Measurements from ENCODE around the gene LAMA4. TPM values are rescaled to one million over a fixed set of nuclear protein-coding genes. Genes with fewer than 3 reads are reported as not detected.

LAMA4 gene, protein sequence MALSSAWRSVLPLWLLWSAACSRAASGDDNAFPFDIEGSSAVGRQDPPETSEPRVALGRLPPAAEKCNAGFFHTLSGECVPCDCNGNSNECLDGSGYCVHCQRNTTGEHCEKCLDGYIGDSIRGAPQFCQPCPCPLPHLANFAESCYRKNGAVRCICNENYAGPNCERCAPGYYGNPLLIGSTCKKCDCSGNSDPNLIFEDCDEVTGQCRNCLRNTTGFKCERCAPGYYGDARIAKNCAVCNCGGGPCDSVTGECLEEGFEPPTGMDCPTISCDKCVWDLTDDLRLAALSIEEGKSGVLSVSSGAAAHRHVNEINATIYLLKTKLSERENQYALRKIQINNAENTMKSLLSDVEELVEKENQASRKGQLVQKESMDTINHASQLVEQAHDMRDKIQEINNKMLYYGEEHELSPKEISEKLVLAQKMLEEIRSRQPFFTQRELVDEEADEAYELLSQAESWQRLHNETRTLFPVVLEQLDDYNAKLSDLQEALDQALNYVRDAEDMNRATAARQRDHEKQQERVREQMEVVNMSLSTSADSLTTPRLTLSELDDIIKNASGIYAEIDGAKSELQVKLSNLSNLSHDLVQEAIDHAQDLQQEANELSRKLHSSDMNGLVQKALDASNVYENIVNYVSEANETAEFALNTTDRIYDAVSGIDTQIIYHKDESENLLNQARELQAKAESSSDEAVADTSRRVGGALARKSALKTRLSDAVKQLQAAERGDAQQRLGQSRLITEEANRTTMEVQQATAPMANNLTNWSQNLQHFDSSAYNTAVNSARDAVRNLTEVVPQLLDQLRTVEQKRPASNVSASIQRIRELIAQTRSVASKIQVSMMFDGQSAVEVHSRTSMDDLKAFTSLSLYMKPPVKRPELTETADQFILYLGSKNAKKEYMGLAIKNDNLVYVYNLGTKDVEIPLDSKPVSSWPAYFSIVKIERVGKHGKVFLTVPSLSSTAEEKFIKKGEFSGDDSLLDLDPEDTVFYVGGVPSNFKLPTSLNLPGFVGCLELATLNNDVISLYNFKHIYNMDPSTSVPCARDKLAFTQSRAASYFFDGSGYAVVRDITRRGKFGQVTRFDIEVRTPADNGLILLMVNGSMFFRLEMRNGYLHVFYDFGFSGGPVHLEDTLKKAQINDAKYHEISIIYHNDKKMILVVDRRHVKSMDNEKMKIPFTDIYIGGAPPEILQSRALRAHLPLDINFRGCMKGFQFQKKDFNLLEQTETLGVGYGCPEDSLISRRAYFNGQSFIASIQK (N-terminal part only)
- total RNA-seq (15.2 TPM), polyA plus RNA-seq (3.0 TPM)
- long read RNA-seq, donor 1, partial matches to known transcripts: 0 of 1 reads
- long read RNA-seq, donor 1, other reads (novel, unspliced or antisense): 0 of 1 reads
- long read RNA-seq, donor 2: 0 reads
- long read RNA-seq, donor 3, full-length matches to known transcripts: 5 of 5 reads
- long read RNA-seq, donor 3, partial matches to known transcripts: 0 of 5 reads
- long read RNA-seq, donor 3, other reads (novel, unspliced or antisense): 0 of 5 reads
- long read RNA-seq, donor 4: 0 reads
- long read RNA-seq, donor 5, full-length matches to known transcripts: 6 of 6 reads
- long read RNA-seq, donor 5, partial matches to known transcripts: 0 of 6 reads
- long read RNA-seq, donor 5, other reads (novel, unspliced or antisense): 0 of 6 reads
- long read RNA-seq, donor 6, full-length matches to known transcripts: 2 of 2 reads
- long read RNA-seq, donor 6, partial matches to known transcripts: 0 of 2 reads
- long read RNA-seq, donor 6, other reads (novel, unspliced or antisense): 0 of 2 reads
- long read RNA-seq, donor 7, partial matches to known transcripts: 0 of 1 reads
- long read RNA-seq, donor 7, other reads (novel, unspliced or antisense): 0 of 1 reads
- long read RNA-seq, donor 8, partial matches to known transcripts: 0 of 1 reads
- long read RNA-seq, donor 8, other reads (novel, unspliced or antisense): 0 of 1 reads
- long read RNA-seq, donor 9, partial matches to known transcripts: 0 of 2 reads
- long read RNA-seq, donor 9, other reads (novel, unspliced or antisense): 0 of 2 reads
- long read RNA-seq, donor 10, partial matches to known transcripts: 0 of 2 reads
- long read RNA-seq, donor 10, other reads (novel, unspliced or antisense): 0 of 2 reads

DNA sequence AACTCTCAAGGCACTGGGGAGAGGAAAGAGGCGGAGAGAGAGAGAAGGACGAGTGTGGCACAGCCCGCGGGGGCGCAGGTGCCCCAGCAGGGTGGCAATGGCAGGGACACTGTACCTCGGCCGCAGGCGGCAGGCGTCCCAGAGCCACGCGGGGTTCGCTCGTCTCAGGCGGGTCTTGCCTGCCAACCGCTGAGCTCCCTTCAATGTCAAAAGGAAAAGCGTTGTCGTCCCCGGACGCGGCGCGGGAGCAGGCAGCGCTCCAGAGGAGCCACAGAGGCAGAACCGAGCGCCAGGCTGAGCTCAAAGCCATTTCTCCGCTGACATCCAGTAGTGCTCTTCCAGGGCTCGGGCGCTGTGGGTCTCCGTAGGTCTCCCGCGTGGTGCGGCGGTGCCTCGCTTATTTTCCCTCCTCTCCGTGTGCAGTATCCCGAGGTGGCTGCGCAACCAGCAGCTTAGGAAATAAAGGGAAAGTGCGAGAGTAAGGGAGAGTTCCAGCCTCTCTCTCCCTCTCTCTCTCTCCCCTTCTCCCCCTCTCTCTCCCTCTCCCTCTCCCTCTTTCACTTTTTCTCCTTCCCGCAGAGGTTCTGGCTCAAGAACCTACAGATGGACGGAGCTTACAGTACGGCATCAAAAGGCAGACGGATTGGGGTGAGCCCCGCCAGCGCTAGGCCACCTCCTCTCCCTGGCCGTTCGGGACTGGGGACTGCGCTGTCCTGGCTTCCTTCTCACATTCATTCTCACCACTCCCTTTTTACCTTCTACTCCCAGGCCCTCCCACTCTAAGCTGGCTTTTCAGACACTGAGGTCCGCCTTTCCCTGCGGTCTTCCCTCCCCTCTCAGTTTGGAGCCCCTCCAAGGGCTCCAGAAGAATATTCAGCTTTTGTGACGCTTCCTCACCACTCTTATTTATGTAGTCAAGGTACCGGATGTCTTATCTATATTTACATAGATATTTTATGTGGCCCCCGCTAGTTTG lies at the start of gene LAMA4:
TSS of gene LAMA4 (minus strand) at position 727 of the 976 bp plus-strand sequence. CDS start at position 310, 417 bp downstream.
- H3K27ac ChIP-seq (ENCODE audit: low read depth in 1 of 2, low read length in 1 of 2): peak within 1 kb of the TSS; percentile 2 to 6
- H3K4me3 ChIP-seq (ENCODE audit: low read length in 2 of 2): peak within 1 kb of the TSS; percentile 44 to 52
- 10% methylated on average over 52 of the region's 52 CpGs for WGBS
- H3K9me3 ChIP-seq (ENCODE audit: control insufficient read depth in 2 of 2, insufficient read depth in 1 of 2, low read length in 1 of 2): no peaks in the 10 kb centered on the region
- peaks cover 0 to 19% of the 10 kb centered on the region in 2 donors for H3K4me1 ChIP-seq (ENCODE audit: control insufficient read depth in 2 of 2, insufficient read depth in 2 of 2, low read length in 2 of 2)
- H3K27me3 ChIP-seq (ENCODE audit: control insufficient read depth in 2 of 2, insufficient read depth in 1 of 2, low read length in 1 of 2): peaks cover 2 to 30% of the 10 kb centered on the region in 2 donors
- peak in 4 of 9 donors; percentile 23 to 55 (median 32) for DNase-seq (ENCODE audit: low read depth in 6 of 9, low spot score in 9 of 9)
- no peaks in the 10 kb centered on the region for H3K36me3 ChIP-seq (ENCODE audit: control insufficient read depth in 2 of 2, insufficient read depth in 2 of 2, low read length in 1 of 2)

DNA sequence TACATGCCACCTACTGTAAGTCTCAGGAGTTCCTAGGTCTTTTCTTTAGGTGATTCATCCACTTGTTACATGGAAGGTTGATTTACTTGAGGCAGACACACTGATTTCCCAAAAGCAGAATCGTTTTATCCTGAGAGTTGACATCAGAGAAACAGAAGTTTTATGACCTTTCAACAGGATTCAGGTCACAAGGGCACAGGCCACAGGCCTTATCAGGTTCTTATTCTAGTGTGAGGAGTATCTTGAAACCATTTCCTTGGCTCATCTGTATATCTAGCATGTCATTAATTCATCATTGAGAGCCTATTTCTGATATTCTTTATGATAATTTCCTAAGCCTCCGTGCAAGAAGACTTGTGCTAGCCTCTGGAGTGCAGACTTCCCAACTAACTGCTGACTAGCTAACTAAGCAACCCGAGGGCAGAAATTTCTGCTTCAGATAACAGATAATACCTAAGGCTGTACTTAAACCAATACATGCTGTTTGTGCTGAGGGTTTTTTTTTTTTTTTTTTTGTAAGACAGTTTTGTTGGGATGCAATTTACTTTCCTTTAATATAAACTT lies 47.9 kb upstream of the LAMA4 start:
- H3K27ac ChIP-seq (ENCODE audit: low read depth in 1 of 2, low read length in 1 of 2): no peak overlapping the region
- no peaks in the 10 kb centered on the region for H3K36me3 ChIP-seq (ENCODE audit: control insufficient read depth in 2 of 2, insufficient read depth in 2 of 2, low read length in 1 of 2)
- H3K4me1 ChIP-seq (ENCODE audit: control insufficient read depth in 2 of 2, insufficient read depth in 2 of 2, low read length in 2 of 2): no peaks in the 10 kb centered on the region
- no peak overlapping the region for H3K4me3 ChIP-seq (ENCODE audit: low read length in 2 of 2)
- no peak for DNase-seq (ENCODE audit: low read depth in 6 of 9, low spot score in 9 of 9)
- H3K27me3 ChIP-seq (ENCODE audit: control insufficient read depth in 2 of 2, insufficient read depth in 1 of 2, low read length in 1 of 2): peaks cover 4 to 9% of the 10 kb centered on the region in 2 donors
- WGBS: 88% methylated on average over 3 of the region's 3 CpGs
- no peaks in the 10 kb centered on the region for H3K9me3 ChIP-seq (ENCODE audit: control insufficient read depth in 2 of 2, insufficient read depth in 1 of 2, low read length in 1 of 2)

DNA sequence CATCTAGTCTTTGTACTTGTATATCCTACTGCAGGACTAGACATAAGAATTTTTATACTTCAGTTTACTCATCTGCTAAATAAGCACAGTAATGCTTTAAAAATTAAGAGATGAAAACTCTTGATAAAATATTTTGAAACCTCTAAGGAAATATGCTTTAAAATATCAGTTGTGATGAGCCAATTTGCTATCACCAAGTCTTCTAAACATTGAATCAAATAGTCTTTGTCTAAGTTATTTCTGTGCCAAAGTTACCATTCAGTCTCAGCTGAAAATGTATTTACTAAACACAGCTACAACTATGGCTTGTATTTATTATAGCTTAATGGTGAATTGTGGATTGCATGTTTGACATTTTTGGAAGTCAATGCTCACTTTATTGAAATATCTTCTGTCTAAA lies 46.5 kb upstream of the LAMA4 start:
- DNase-seq (ENCODE audit: low read depth in 6 of 9, low spot score in 9 of 9): no peak
- no peaks in the 10 kb centered on the region for H3K4me1 ChIP-seq (ENCODE audit: control insufficient read depth in 2 of 2, insufficient read depth in 2 of 2, low read length in 2 of 2)
- H3K9me3 ChIP-seq (ENCODE audit: control insufficient read depth in 2 of 2, insufficient read depth in 1 of 2, low read length in 1 of 2): no peaks in the 10 kb centered on the region
- no peaks in the 10 kb centered on the region for H3K36me3 ChIP-seq (ENCODE audit: control insufficient read depth in 2 of 2, insufficient read depth in 2 of 2, low read length in 1 of 2)
- peaks cover under 1 to 9% of the 10 kb centered on the region in 2 donors for H3K27me3 ChIP-seq (ENCODE audit: control insufficient read depth in 2 of 2, insufficient read depth in 1 of 2, low read length in 1 of 2)
- no peak overlapping the region for H3K27ac ChIP-seq (ENCODE audit: low read depth in 1 of 2, low read length in 1 of 2)
- no peak overlapping the region for H3K4me3 ChIP-seq (ENCODE audit: low read length in 2 of 2)

DNA sequence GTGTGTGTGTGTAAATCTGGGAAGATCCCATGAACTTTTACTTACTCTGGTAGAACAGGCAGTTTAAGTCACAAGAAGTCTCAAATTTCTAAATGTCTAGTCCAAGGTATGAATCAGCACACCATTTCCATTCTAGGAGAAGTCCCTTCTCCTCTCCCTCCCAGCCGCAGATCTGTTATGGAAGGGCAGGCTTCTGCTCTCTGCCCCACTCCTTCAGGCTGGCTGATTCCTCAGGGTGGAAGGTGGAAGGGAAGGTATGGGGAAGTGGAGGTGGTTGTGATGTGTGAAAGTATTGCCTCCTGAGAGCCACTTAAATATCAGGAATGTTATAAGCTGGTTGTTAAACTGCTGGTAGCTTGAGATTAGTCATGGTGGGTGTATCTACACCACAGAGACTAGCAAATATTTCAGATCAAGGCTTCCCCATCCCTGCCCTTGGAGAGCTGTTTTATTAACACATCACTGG lies 44.5 kb upstream of the LAMA4 start:
- Histone ChIP-seq H3K4me1 (ENCODE audit: control insufficient read depth in 2 of 2, insufficient read depth in 2 of 2, low read length in 2 of 2) (no peaks in the 10 kb centered on the region), H3K36me3 (ENCODE audit: control insufficient read depth in 2 of 2, insufficient read depth in 2 of 2, low read length in 1 of 2) (no peaks in the 10 kb centered on the region), H3K4me3 (ENCODE audit: low read length in 2 of 2) (no peak overlapping the region), H3K9me3 (ENCODE audit: control insufficient read depth in 2 of 2, insufficient read depth in 1 of 2, low read length in 1 of 2) (no peaks in the 10 kb centered on the region), H3K27me3 (ENCODE audit: control insufficient read depth in 2 of 2, insufficient read depth in 1 of 2, low read length in 1 of 2) (peaks cover 0 to 13% of the 10 kb centered on the region in 2 donors), H3K27ac (ENCODE audit: low read depth in 1 of 2, low read length in 1 of 2) (no peak overlapping the region)
- WGBS: 97% methylated on average over 1 of the region's 1 CpG
- DNase-seq (ENCODE audit: low read depth in 6 of 9, low spot score in 9 of 9): no peak

DNA sequence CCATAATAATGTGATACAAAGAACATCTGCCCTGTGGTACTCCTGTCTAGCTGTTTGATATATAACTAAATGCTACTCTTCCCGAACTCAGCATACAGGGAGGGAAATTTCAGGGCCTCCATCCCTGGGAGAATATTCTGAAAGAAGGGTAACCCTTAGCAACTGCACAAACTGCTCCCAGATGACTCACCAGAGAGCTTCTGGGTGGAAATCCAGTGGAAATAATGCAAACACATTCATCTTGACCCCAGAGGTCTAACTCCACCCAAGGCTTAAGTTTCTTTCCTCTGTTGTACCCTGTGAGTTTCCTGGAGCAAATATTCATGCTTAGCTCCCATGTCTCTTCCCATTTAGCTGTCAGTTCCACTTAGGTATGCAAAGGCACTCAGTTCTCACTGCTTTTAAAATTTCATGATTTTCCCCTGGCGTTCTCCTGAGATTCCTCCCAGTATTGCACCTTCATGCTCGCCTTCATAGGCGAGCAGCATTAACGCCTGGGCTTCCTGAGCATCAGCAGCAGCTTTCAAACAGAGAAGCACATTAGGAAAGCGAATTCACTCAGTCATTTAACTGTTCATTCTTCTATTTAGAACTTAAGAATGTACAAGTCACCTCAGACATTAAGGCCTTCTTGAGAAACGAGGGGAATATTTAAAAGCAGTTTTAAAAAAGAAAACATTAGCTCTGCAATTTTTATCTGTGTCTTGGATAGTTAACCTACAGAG lies 43.8 kb upstream of the LAMA4 start:
- DNase-seq (ENCODE audit: low read depth in 6 of 9, low spot score in 9 of 9): no peak
- H3K4me3 ChIP-seq (ENCODE audit: low read length in 2 of 2): no peak overlapping the region
- H3K27ac ChIP-seq (ENCODE audit: low read depth in 1 of 2, low read length in 1 of 2): no peak overlapping the region
- H3K27me3 ChIP-seq (ENCODE audit: control insufficient read depth in 2 of 2, insufficient read depth in 1 of 2, low read length in 1 of 2): peaks cover 0 to 16% of the 10 kb centered on the region in 2 donors
- H3K4me1 ChIP-seq (ENCODE audit: control insufficient read depth in 2 of 2, insufficient read depth in 2 of 2, low read length in 2 of 2): no peaks in the 10 kb centered on the region
- no peaks in the 10 kb centered on the region for H3K36me3 ChIP-seq (ENCODE audit: control insufficient read depth in 2 of 2, insufficient read depth in 2 of 2, low read length in 1 of 2)
- H3K9me3 ChIP-seq (ENCODE audit: control insufficient read depth in 2 of 2, insufficient read depth in 1 of 2, low read length in 1 of 2): no peaks in the 10 kb centered on the region
- 87% methylated on average over 7 of the region's 7 CpGs for WGBS

DNA sequence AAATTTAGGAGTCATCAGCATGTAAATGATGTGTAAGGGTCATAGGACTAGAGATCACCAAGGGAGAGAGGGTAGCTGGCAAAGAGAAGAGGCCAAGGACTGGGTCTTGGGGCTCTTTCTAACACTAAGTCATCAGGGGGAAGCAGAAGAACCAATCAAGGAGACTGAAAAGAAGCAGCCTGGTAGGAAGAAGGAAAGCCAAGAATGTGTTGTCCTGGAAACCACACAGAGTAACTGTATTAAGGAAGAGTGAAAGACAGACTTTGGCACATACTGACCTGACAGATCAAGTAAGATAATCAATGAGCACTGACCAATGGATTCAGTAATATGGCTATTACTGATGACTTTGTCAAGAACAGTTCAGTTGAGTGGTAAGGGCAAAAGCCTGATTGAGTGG lies 42.3 kb upstream of the LAMA4 start:
- no peak overlapping the region for H3K27ac ChIP-seq (ENCODE audit: low read depth in 1 of 2, low read length in 1 of 2)
- no peak overlapping the region for H3K4me3 ChIP-seq (ENCODE audit: low read length in 2 of 2)
- no peaks in the 10 kb centered on the region for H3K4me1 ChIP-seq (ENCODE audit: control insufficient read depth in 2 of 2, insufficient read depth in 2 of 2, low read length in 2 of 2)
- no peak for DNase-seq (ENCODE audit: low read depth in 6 of 9, low spot score in 9 of 9)
- H3K27me3 ChIP-seq (ENCODE audit: control insufficient read depth in 2 of 2, insufficient read depth in 1 of 2, low read length in 1 of 2): peaks cover 0 to 24% of the 10 kb centered on the region in 2 donors
- H3K9me3 ChIP-seq (ENCODE audit: control insufficient read depth in 2 of 2, insufficient read depth in 1 of 2, low read length in 1 of 2): no peaks in the 10 kb centered on the region
- no peaks in the 10 kb centered on the region for H3K36me3 ChIP-seq (ENCODE audit: control insufficient read depth in 2 of 2, insufficient read depth in 2 of 2, low read length in 1 of 2)
